Breast epithelium (tissue), 3 donors: Measurements from ENCODE around the gene NRXN2.

Source experiments
- CTCF ChIP-seq, 3 donors: fragments of 450-650 bp; IDR thresholded peaks; one replicate each; pipeline ENCODE4 v1.5.1; 2016 to 2017; ENCODE audit warnings: antibody characterized with exemption in 3 of 3, mild to moderate bottlenecking in 3 of 3, moderate library complexity in 3 of 3
- POLR2A ChIP-seq: fragments of 450-650 bp; IDR thresholded peaks from one replicate; pipeline ENCODE4 v1.6.1; 2016; ENCODE audit warnings: antibody characterized with exemption, mild to moderate bottlenecking, moderate library complexity
- POLR2AphosphoS5 ChIP-seq, 3 donors: sonication (generic); formaldehyde crosslinking; IDR thresholded peaks; one replicate each; pipeline ENCODE4 v1.6.1; 2017; ENCODE audit warnings: antibody characterized with exemption in 3 of 3

- TF ChIP-seq CTCF (IDR thresholded peaks at IDR 0.05): no peak
- TF ChIP-seq POLR2A: no peak
- no peak for TF ChIP-seq POLR2AphosphoS5 (IDR thresholded peaks at IDR 0.05)
Observed at GRCh38 chr11:64694026-64694755, 28.8 kb downstream of the NRXN2 start.
